ENCODE measurements around the gene MRPS6.

DNA sequence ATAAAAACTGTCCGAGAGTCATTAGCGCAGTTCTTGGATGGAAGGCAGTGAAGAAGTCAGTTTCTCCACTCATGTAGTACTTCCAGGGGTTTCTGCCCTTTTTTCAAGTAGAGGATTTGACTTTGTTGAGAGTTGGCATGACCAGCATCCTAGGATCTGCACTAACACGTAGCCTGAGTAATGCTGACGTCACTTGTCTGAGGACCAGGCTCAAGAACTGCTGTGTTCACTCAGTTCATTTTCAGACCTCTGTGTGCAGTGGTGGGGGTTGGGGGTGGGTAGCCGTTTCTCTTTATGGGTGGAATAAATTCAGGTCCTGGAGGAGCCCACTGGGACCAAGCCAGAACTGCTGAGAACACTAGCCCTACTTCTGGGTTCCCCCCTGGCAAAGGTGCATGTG lies 53.3 kb downstream of the MRPS6 start:
- TF ChIP-seq ZNF274 (CRISPR knock-in tag; IDR thresholded peaks at IDR 0.05) (no peak), TAF1 (CRISPR knock-in tag; IDR thresholded peaks at IDR 0.05) (no peak), REPIN1 (CRISPR knock-in tag; IDR thresholded peaks at IDR 0.05; ENCODE audit: borderline replicate concordance, low read depth) (no peak), GTF2F1 (IDR thresholded peaks at IDR 0.05; ENCODE audit: low read length) (no peak), NR2C2 (CRISPR knock-in tag; IDR thresholded peaks at IDR 0.05; ENCODE audit: borderline replicate concordance) (no peak)
- TF ChIP-seq, protein P1, sequence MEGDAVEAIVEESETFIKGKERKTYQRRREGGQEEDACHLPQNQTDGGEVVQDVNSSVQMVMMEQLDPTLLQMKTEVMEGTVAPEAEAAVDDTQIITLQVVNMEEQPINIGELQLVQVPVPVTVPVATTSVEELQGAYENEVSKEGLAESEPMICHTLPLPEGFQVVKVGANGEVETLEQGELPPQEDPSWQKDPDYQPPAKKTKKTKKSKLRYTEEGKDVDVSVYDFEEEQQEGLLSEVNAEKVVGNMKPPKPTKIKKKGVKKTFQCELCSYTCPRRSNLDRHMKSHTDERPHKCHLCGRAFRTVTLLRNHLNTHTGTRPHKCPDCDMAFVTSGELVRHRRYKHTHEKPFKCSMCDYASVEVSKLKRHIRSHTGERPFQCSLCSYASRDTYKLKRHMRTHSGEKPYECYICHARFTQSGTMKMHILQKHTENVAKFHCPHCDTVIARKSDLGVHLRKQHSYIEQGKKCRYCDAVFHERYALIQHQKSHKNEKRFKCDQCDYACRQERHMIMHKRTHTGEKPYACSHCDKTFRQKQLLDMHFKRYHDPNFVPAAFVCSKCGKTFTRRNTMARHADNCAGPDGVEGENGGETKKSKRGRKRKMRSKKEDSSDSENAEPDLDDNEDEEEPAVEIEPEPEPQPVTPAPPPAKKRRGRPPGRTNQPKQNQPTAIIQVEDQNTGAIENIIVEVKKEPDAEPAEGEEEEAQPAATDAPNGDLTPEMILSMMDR (CRISPR knock-in tag; IDR thresholded peaks at IDR 0.05) = no peak

Measured in HepG2 (cell line).